ENCODE results near the gene INAFM2. TPM values are rescaled to one million over a fixed set of nuclear protein-coding genes. Genes with fewer than 3 reads are reported as not detected.

Gene INAFM2
- total and polyA plus RNA-seq, 10 of the 15 experiments (the other 5 are each of a cell fraction or from before 2014, with no cell fraction given), result 0.75 to 8.1 (median 3.9) TPM

GRCh38 chr15:40345867-40346578 lies 22.5 kb downstream of the INAFM2 start:
- Histone ChIP-seq H3K9ac (ENCODE audit: control insufficient read depth, insufficient read depth, low read length) (no peak overlapping the region), H3K4me1 (ENCODE audit: control insufficient read depth, insufficient read depth, low read length) (no peaks in the 10 kb centered on the region), H2AFZ (ENCODE audit: control insufficient read depth, low read depth, low read length) (no peak overlapping the region), H3K4me3 (no peak overlapping the region), H3K9me3 (replicated peaks; ENCODE audit: control insufficient read depth, insufficient read depth, low read length) (no peaks in the 10 kb centered on the region), H3K4me2 (ENCODE audit: control insufficient read depth, insufficient read depth) (no peak overlapping the region), H3K79me2 (ENCODE audit: control insufficient read depth, insufficient read depth, low read length) (no peaks in the 10 kb centered on the region), H3K36me3 (ENCODE audit: control insufficient read depth in 2 of 2, insufficient read depth in 2 of 2, low read length in 1 of 2) (no peaks in the 10 kb centered on the region), H4K20me1 (ENCODE audit: control insufficient read depth, insufficient read depth) (no peaks in the 10 kb centered on the region), H3K27ac (ENCODE audit: control insufficient read depth, insufficient read depth) (no peak overlapping the region), H3K27me3 (replicated peaks in 1 of 2; ENCODE audit: control insufficient read depth in 2 of 2, insufficient read depth in 2 of 2, low read length in 1 of 2) (no peaks in the 10 kb centered on the region)
- no peak for FAIRE-seq
- no peak for ATAC-seq
- in situ Hi-C loops (cut with MboI), result loop anchor here (5.0 kb wide), 1 partner anchor 76 kb away; no protein-coding TSS in a partner anchor
- no peak for DNase-seq (ENCODE audit: low read depth, low spot score)
- WGBS (ENCODE audit: insufficient coverage, insufficient replicate concordance, low lambda C conversion rate, missing lambda C conversion rate), result 26% methylated on average over 6 of the region's 6 CpGs
- ChIA-PET RAD21 (ENCODE audit: unreplicated experiment) (no interaction called here), SMC1A (ENCODE audit: uncharacterized antibody, unreplicated experiment) (no interaction called here), CTCF (interaction anchor here (0.6 to 9.7 kb wide), 5 partner anchors 10 to 77 kb away, joined by 3 to 111 read pairs (median 5); no protein-coding TSS in a partner anchor), POLR2A (no interaction called here)
- no TSS peak for BruUV-seq (replicated peaks)
- intact Hi-C loops (cut with micrococcal nuclease; ENCODE audit: unreplicated experiment), result loop anchor here (10.0 kb wide), 1 partner anchor 159 kb away; no protein-coding TSS in a partner anchor
- TF ChIP-seq PKNOX1 (IDR thresholded peaks at IDR 0.05), result no peak
- TF ChIP-seq ASH2L (IDR thresholded peaks at IDR 0.05; ENCODE audit: borderline replicate concordance, low read depth), result no peak
- TF ChIP-seq PBX3 (IDR thresholded peaks at IDR 0.05; ENCODE audit: insufficient replicate concordance, low read depth, low read length), result no peak
- TF ChIP-seq CHD2 (IDR thresholded peaks at IDR 0.05; ENCODE audit: borderline replicate concordance, low read depth, low read length), result no peak
- no peak for TF ChIP-seq RFX5 (IDR thresholded peaks at IDR 0.05; ENCODE audit: low read depth, low read length)
- TF ChIP-seq RAD51 (IDR thresholded peaks at IDR 0.05), result no peak
- TF ChIP-seq LARP7 (IDR thresholded peaks at IDR 0.05), result no peak
- no peak for TF ChIP-seq CBX5 (IDR thresholded peaks at IDR 0.05; ENCODE audit: low read depth)
- no peak for TF ChIP-seq FOS (IDR thresholded peaks at IDR 0.05; ENCODE audit: borderline replicate concordance, extremely low read depth, insufficient read length)
- TF ChIP-seq CREM (IDR thresholded peaks at IDR 0.05; ENCODE audit: low read depth), result no peak
- no peak for TF ChIP-seq WRNIP1 (IDR thresholded peaks at IDR 0.05; ENCODE audit: borderline replicate concordance, low read depth, low read length)
- no peak for TF ChIP-seq ZSCAN29 (IDR thresholded peaks at IDR 0.05)
- no peak for TF ChIP-seq JUND (IDR thresholded peaks at IDR 0.05; ENCODE audit: low read depth, low read length)
- TF ChIP-seq POLR2AphosphoS2 (IDR thresholded peaks at IDR 0.05; ENCODE audit: low read depth, low read length), result no peak
